ENCODE data around the gene VANGL2.

The VANGL2 gene

GRCh38 chr1:160367934-160368923 is 32.1 kb upstream of the VANGL2 start:
- no peak for DNase-seq (ENCODE audit: low read depth, low spot score)
- ChIA-PET CTCF (interaction anchor here (0.9 to 19.2 kb wide), 4 partner anchors 8 to 76 kb away, joined by 5 to 277 read pairs (median 6); no protein-coding TSS in a partner anchor), POLR2A (no interaction called here)
- H3K4me3 ChIP-seq (ENCODE audit: low read depth, low read length), result no peak overlapping the region
- TF ChIP-seq, protein P1, sequence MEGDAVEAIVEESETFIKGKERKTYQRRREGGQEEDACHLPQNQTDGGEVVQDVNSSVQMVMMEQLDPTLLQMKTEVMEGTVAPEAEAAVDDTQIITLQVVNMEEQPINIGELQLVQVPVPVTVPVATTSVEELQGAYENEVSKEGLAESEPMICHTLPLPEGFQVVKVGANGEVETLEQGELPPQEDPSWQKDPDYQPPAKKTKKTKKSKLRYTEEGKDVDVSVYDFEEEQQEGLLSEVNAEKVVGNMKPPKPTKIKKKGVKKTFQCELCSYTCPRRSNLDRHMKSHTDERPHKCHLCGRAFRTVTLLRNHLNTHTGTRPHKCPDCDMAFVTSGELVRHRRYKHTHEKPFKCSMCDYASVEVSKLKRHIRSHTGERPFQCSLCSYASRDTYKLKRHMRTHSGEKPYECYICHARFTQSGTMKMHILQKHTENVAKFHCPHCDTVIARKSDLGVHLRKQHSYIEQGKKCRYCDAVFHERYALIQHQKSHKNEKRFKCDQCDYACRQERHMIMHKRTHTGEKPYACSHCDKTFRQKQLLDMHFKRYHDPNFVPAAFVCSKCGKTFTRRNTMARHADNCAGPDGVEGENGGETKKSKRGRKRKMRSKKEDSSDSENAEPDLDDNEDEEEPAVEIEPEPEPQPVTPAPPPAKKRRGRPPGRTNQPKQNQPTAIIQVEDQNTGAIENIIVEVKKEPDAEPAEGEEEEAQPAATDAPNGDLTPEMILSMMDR (IDR thresholded peaks at IDR 0.05; ENCODE audit: insufficient read depth, low read length, missing control alignments), result no peak

- ChIA-PET POLR2A (no interaction called here), CTCF (interaction anchor here (1.5 to 19.2 kb wide), 3 partner anchors 7 to 77 kb away, joined by 5 to 277 read pairs (median 8); no protein-coding TSS in a partner anchor)
- TF ChIP-seq, protein P1 (IDR thresholded peaks at IDR 0.05; ENCODE audit: insufficient read depth, low read length, missing control alignments), result no peak
- DNase-seq (ENCODE audit: low read depth, low spot score), result no peak
- H3K4me3 ChIP-seq (ENCODE audit: low read depth, low read length), result no peak overlapping the region
These were observed 31.3 kb upstream of the VANGL2 start for GRCh38 chr1:160369087-160369486.

DNA sequence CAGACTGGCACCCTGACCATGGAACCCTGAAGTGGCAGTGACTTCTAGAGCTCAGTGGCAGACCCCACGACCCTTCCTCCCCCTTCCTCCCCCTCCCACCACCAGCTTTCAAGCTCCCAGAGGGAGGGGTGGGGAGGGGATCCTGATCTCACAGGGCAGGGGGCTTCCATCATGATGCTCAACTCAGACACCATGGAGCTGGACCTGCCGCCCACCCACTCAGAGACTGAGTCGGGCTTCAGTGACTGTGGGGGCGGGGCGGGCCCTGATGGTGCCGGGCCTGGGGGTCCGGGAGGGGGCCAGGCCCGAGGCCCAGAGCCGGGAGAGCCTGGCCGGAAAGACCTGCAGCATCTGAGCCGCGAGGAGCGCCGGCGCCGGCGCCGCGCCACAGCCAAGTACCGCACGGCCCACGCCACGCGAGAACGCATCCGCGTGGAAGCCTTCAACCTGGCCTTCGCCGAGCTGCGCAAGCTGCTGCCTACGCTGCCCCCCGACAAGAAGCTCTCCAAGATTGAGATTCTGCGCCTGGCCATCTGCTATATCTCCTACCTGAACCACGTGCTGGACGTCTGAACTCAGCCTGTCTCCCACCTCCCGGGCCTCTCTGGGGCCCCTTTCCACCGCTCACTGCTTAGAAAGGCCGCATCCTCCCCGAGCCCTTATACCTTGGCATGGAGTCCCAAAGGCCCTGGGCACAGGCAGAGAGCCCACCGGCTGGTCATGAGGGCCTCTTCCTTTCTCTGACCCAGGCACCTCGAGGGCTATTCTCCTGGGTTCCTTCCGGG is 29.6 kb upstream of the VANGL2 start:
- no peak for DNase-seq (ENCODE audit: low read depth, low spot score)

GRCh38 chr1:160371346-160371631 is 29.1 kb upstream of the VANGL2 start:
- ChIA-PET POLR2A (interaction anchor here (0.6 kb wide), 1 partner anchor 459 kb away, joined by 3 read pairs; no protein-coding TSS in a partner anchor), CTCF (interaction anchor here (1.1 to 11.5 kb wide), 2 partner anchors 11 to 178 kb away, joined by 3 to 277 read pairs; partner anchors contain the start of gene NHLH1)
- no peak overlapping the region for H3K4me3 ChIP-seq (ENCODE audit: low read depth, low read length)
- TF ChIP-seq, protein P1 (IDR thresholded peaks at IDR 0.05; ENCODE audit: insufficient read depth, low read length, missing control alignments), result no peak
- no peak for DNase-seq (ENCODE audit: low read depth, low spot score)

More for the DNA sequence above, 29.6 kb upstream of the VANGL2 start:
- ChIA-PET CTCF (interaction anchor here (1.1 to 11.5 kb wide), 2 partner anchors 11 to 178 kb away, joined by 3 to 277 read pairs; partner anchors contain the start of gene NHLH1), POLR2A (interaction anchor here (0.6 kb wide), 1 partner anchor 458 kb away, joined by 3 read pairs; no protein-coding TSS in a partner anchor)
- TF ChIP-seq, protein P1 (IDR thresholded peaks at IDR 0.05; ENCODE audit: insufficient read depth, low read length, missing control alignments), result no peak
- no peak overlapping the region for H3K4me3 ChIP-seq (ENCODE audit: low read depth, low read length)

DNA sequence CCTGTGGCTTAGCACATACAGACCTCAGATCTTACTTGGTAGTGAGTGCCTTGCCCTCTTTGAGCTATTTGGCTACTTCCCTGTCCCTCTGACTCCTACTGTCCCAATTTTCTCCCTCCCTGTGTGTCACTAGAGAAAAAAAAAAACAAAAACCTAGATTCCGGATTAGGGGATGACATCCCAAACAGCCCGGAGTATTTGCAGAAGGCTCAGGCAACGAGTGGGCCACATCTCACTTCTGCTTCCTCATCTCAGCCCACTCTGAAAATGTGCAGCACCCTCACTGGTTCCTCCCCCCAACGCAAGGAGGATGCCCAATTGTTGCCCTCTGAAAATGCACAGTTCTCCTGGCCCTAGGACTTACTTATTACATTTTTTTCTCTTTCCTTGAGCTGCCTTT is 28.6 kb upstream of the VANGL2 start:
- no peak overlapping the region for H3K4me3 ChIP-seq (ENCODE audit: low read depth, low read length)
- TF ChIP-seq, protein P1 (IDR thresholded peaks at IDR 0.05; ENCODE audit: insufficient read depth, low read length, missing control alignments), result no peak
- POLR2A ChIA-PET, result no interaction called here
- CTCF ChIA-PET, result interaction anchor here (2.7 to 11.5 kb wide), 3 partner anchors 12 to 269 kb away, joined by 9 to 277 read pairs (median 72); partner anchors contain the start of gene NHLH1
- no peak for DNase-seq (ENCODE audit: low read depth, low spot score)

Data from AG04449 (cell line).